Nephron progenitor cell (in vitro differentiated cells): ENCODE results near the gene MLEC.

Source experiments
- DNase-seq: peaks from one replicate; pipeline ENCODE4 v3.0.0; 2021
- H3K27ac Mint-ChIP-seq: 2 replicates; pipeline ENCODE4 v1.8.0; 2021; ENCODE audit warnings: mild to moderate bottlenecking, moderate library complexity, mixed read lengths
- H3K27me3 Mint-ChIP-seq: 2 replicates; pipeline ENCODE4 v1.8.0; 2021; ENCODE audit warnings: mild to moderate bottlenecking, low read depth, mixed read lengths; ENCODE audit not compliant: poor library complexity
- H3K36me3 Mint-ChIP-seq: 2 replicates; pipeline ENCODE4 v1.8.0; 2021; ENCODE audit warnings: low read depth, mixed read lengths
- H3K4me1 Mint-ChIP-seq: 2 replicates; pipeline ENCODE4 v1.8.0; 2021; ENCODE audit warnings: mixed read lengths
- H3K4me3 Mint-ChIP-seq: 2 replicates; pipeline ENCODE4 v1.8.0; 2021; ENCODE audit warnings: mild to moderate bottlenecking, moderate library complexity, mixed read lengths
- H3K9me3 Mint-ChIP-seq: 2 replicates; pipeline ENCODE4 v1.8.0; 2021; ENCODE audit warnings: mild to moderate bottlenecking, moderate library complexity, mixed read lengths
- TF ChIP-seq, protein P1 (sequence below): fragments of 200-600 bp; sonication (generic); IDR thresholded peaks from 2 replicates; pipeline ENCODE4 v1.5.0; 2021; ENCODE audit warnings: antibody characterized with exemption

The MLEC gene

DNA sequence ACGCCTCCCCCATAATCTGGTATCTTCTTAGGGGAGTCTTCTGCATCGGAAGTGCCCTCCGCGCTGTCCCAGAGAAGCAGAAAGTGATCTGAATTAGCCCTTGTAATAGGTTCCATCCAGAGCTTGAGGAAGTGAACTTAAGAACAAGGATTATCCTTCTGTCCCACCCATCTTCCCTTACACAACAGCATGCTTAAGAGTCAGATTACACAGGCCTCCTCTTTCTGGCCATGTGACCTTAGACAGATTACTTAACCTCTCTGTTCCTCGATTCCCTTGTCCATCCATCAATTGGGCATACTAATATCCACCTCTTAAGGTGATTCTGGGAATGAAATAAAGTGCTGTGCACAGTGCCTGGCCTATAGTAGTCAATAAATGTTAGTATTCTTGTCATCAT lies 35.1 kb upstream of the MLEC start:
- Mint-ChIP-seq H3K4me1 (peaks cover 69% of the 10 kb centered on the region), H3K27ac (no peak overlapping the region), H3K4me3 (peak overlapping the region; percentile 43), H3K9me3 (no peaks in the 10 kb centered on the region), H3K27me3 (peaks cover 14% of the 10 kb centered on the region), H3K36me3 (no peaks in the 10 kb centered on the region)
- TF ChIP-seq, protein P1, sequence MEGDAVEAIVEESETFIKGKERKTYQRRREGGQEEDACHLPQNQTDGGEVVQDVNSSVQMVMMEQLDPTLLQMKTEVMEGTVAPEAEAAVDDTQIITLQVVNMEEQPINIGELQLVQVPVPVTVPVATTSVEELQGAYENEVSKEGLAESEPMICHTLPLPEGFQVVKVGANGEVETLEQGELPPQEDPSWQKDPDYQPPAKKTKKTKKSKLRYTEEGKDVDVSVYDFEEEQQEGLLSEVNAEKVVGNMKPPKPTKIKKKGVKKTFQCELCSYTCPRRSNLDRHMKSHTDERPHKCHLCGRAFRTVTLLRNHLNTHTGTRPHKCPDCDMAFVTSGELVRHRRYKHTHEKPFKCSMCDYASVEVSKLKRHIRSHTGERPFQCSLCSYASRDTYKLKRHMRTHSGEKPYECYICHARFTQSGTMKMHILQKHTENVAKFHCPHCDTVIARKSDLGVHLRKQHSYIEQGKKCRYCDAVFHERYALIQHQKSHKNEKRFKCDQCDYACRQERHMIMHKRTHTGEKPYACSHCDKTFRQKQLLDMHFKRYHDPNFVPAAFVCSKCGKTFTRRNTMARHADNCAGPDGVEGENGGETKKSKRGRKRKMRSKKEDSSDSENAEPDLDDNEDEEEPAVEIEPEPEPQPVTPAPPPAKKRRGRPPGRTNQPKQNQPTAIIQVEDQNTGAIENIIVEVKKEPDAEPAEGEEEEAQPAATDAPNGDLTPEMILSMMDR: no peak
- DNase-seq: no peak

DNA sequence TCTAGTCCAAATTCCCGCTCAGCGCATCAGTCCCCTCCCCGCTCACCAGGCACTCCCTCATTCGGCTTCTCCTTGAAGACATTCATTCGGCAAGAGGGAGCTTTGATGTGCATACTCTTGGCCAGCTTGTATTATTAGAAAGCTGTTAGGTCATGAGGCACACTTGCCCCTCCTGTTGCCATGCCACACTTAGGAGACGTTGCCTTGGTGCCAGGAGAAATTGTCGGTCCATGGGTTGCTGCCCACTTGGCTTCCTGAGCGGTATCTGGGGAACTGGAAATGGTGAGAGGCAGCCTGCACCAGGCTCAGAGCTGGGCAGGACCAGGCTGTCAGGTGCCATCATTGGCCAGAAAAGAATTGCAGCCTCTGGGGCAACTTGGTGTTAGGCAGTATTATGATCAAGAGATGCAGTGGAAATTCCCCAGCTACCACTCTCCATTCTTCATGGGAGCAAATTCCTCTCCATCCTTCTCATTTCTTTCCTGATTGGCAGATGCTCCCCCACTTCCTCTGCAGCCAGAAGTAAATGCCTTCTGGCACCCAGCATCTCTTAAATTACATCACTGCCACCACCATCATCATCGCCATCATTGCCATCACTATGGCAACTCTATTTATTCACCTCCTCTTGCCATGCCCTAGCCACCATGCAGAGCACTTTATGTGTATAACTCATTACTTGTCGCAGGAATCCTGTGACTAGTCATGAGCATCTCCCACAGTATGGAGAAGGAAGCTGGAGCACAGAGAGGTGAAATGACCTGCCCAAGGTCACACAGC lies 34.1 kb upstream of the MLEC start:
- Mint-ChIP-seq H3K4me3 (peak overlapping the region; percentile 4), H3K9me3 (no peaks in the 10 kb centered on the region), H3K36me3 (no peaks in the 10 kb centered on the region), H3K4me1 (peaks cover 65% of the 10 kb centered on the region), H3K27me3 (peaks cover 10% of the 10 kb centered on the region), H3K27ac (no peak overlapping the region)
- DNase-seq: no peak
- TF ChIP-seq, protein P1: no peak

DNA sequence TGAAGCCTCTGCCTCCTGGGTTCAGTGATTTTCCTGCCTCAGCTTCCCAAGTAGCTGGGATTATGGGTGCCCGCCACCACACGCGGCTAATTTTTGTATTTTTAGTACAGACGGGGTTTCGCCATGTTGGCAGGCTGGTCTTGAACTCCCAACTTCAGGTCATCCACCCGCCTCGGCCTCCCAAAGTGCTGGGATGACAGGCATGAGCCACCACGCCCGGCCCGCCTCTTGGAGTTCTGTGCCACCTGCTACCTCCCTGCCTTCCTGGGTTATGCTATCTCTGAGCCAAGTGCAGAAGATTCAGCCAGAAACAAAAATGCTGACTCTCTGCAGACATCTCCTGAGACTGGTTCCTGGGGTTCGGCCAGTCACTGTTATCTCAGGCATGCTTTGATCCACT lies 33.3 kb upstream of the MLEC start:
- peaks cover 58% of the 10 kb centered on the region for H3K4me1 Mint-ChIP-seq
- TF ChIP-seq, protein P1: no peak
- H3K27me3 Mint-ChIP-seq: peaks cover 10% of the 10 kb centered on the region
- no peaks in the 10 kb centered on the region for H3K9me3 Mint-ChIP-seq
- no peak for DNase-seq
- no peaks in the 10 kb centered on the region for H3K36me3 Mint-ChIP-seq
- no peak overlapping the region for H3K4me3 Mint-ChIP-seq
- no peak overlapping the region for H3K27ac Mint-ChIP-seq

DNA sequence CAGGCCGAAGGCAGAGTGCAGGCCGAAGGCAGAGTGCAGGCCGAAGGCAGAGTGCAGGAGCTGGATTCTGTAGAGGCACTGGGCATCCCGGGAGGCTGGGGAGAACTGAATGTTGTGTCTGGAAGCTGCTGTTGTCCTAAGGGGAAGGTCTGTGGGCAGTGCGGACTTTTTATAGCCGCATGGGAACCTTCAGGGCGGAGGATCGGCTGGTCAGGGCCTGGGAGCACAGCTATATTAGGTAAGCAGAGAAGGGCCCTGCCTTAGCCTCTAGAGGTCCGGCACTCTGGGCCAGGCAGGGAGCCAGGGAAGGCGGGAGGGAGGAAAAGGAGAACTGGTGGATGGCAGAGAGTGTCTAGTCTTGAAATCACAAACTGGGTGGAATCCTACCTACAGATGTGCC lies 32.3 kb upstream of the MLEC start:
- H3K27ac Mint-ChIP-seq: no peak overlapping the region
- no peaks in the 10 kb centered on the region for H3K9me3 Mint-ChIP-seq
- TF ChIP-seq, protein P1: no peak
- H3K36me3 Mint-ChIP-seq: no peaks in the 10 kb centered on the region
- no peak for DNase-seq
- peaks cover 12% of the 10 kb centered on the region for H3K27me3 Mint-ChIP-seq
- H3K4me1 Mint-ChIP-seq: peaks cover 47% of the 10 kb centered on the region
- H3K4me3 Mint-ChIP-seq: no peak overlapping the region

DNA sequence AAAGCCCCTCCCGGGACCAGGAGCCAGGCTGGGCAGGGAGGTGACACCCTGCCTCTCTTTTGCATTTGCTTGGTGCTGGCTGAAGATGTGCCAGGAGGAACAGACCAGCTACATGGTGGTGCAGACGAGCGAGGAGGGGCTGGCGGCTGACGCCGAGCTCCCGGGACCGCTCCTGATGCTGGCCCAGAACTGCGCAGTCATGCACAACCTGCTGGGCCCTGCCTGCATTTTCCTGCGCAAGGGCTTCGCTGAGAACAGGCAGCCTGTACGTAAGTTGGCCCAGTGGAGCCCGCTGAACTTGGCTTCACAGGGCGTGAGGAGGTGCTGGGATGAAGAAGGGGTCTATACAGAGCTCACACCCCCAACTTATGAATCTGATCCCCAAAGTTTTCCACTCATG lies 30.9 kb upstream of the MLEC start:
- Mint-ChIP-seq H3K9me3 (no peaks in the 10 kb centered on the region), H3K4me3 (no peak overlapping the region), H3K27ac (no peak overlapping the region), H3K4me1 (peaks cover 36% of the 10 kb centered on the region), H3K27me3 (peaks cover 9% of the 10 kb centered on the region), H3K36me3 (no peaks in the 10 kb centered on the region)
- TF ChIP-seq, protein P1: no peak
- no peak for DNase-seq
